ENCODE measurements around the gene CELA2B. TPM values are rescaled to one million over a fixed set of nuclear protein-coding genes. Genes with fewer than 3 reads are reported as not detected.

Gene CELA2B
- total and polyA plus RNA-seq, 2 of the 8 experiments (the other 6 are each of a cell fraction or from before 2014, with no cell fraction given), result not detected

GRCh38 chr1:15509586-15509985 lies 33.7 kb downstream of the CELA2B start:
- H3K9ac ChIP-seq (replicated peaks in 1 of 4; ENCODE audit: extremely low read depth in 1 of 4, low read depth in 3 of 4, low read length in 3 of 4), result no peak overlapping the region
- H3K79me1 ChIP-seq (ENCODE audit: low read depth, low read length), result no peaks in the 10 kb centered on the region; the same call in 1 of the 2 replicates
- no peaks in the 10 kb centered on the region for H3K23me2 ChIP-seq (ENCODE audit: low read depth, low read length)
- H3K4me3 ChIP-seq (ENCODE audit: extremely low read depth in 1 of 4, insufficient read depth in 2 of 4, low read depth in 3 of 4, low read length in 4 of 4), result no peak overlapping the region
- no peaks in the 10 kb centered on the region for H3K9me3 ChIP-seq (ENCODE audit: insufficient read depth in 2 of 2, low read depth in 1 of 2, low read length in 1 of 2)
- peak overlapping the region; percentile 15; the same call in 1 of the 2 replicates for H3K18ac ChIP-seq (ENCODE audit: extremely low read depth, low read length)
- H2AK5ac ChIP-seq (ENCODE audit: low read depth, low read length), result no peak overlapping the region
- peak overlapping the region; percentile 7; the same call in 1 of the 2 replicates for H3K27ac ChIP-seq (ENCODE audit: low read depth, low read length)
- H2BK5ac ChIP-seq (ENCODE audit: low read depth, low read length), result peak overlapping the region; percentile 71; the same call in 1 of the 2 replicates
- H3K23ac ChIP-seq (ENCODE audit: insufficient read length), result no peak overlapping the region
- H4K20me1 ChIP-seq (replicated peaks in 1 of 2; ENCODE audit: control insufficient read depth in 1 of 2, insufficient read depth in 2 of 2, low read length in 2 of 2), result no peaks in the 10 kb centered on the region
- 52% methylated on average over 7 of the region's 7 CpGs; no CpG with 5 or more reads in 1 of the 2 experiments for WGBS, 2 experiments (ENCODE audit: extremely low coverage in 1 of 2, insufficient coverage in 1 of 2, insufficient read length in 1 of 2, insufficient replicate concordance in 2 of 2, low coverage in 1 of 2, low lambda C conversion rate in 2 of 2, missing lambda C conversion rate in 1 of 2)
- peak overlapping the region; percentile 37 to 41 for H3K4me2 ChIP-seq (ENCODE audit: insufficient read depth in 1 of 2, low read depth in 2 of 2, low read length in 2 of 2)
- H2BK20ac ChIP-seq (ENCODE audit: low read length), result 0 out of 2 replicates have a peak overlapping the region, but pooled peaks have one; percentile 80
- no peak overlapping the region for H4K8ac ChIP-seq (ENCODE audit: extremely low read depth, insufficient read depth, low read length)
- H4K91ac ChIP-seq (replicated peaks; ENCODE audit: insufficient read length, low read length), result no peak overlapping the region
- H2BK120ac ChIP-seq (replicated peaks; ENCODE audit: low read depth, low read length), result no peak overlapping the region
- H2BK15ac ChIP-seq (ENCODE audit: low read length), result no peak overlapping the region
- H3K27me3 ChIP-seq (replicated peaks in 1 of 4; ENCODE audit: control insufficient read depth in 3 of 4, extremely low read depth in 1 of 4, insufficient read depth in 3 of 4, low read length in 3 of 4), result no peaks in the 10 kb centered on the region
- H3K56ac ChIP-seq (replicated peaks; ENCODE audit: insufficient read length, low read depth, low read length), result no peak overlapping the region
- H3K14ac ChIP-seq (ENCODE audit: insufficient read length), result no peak overlapping the region
- no peak overlapping the region for H2AFZ ChIP-seq (ENCODE audit: low read length)
- DNase-seq (ENCODE audit: low read depth in 1 of 2, low spot score in 2 of 2) (no peak), FAIRE-seq (no peak)
- ChIA-PET POLR2A (ENCODE audit: partially characterized antibody) (interaction anchor here (0.6 to 1.9 kb wide), 4 partner anchors 10 to 652 kb away, joined by 3 to 7 read pairs (median 4); partner anchors contain the start of gene DNAJC16), CTCF (ENCODE audit: partially characterized antibody) (interaction anchor here (0.7 kb wide), 1 partner anchor 827 kb away, joined by 3 read pairs; no protein-coding TSS in a partner anchor)
- H3K36me3 ChIP-seq (ENCODE audit: control insufficient read depth in 2 of 4, insufficient read depth in 4 of 4, low read length in 3 of 4), result peaks cover 0 to 6% (median 0%) of the 10 kb centered on the region in 4 experiments; a peak in 3 of 8 replicates
- no peak overlapping the region for H3K4ac ChIP-seq (replicated peaks; ENCODE audit: insufficient read length, low read depth, low read length)
- H2BK12ac ChIP-seq (ENCODE audit: low read depth, low read length), result no peak overlapping the region
- no peak overlapping the region for H4K5ac ChIP-seq (ENCODE audit: insufficient read length, low read depth, low read length)
- peaks cover 0 to 9% of the 10 kb centered on the region in 2 experiments; a peak in 1 of 4 replicates for H3K79me2 ChIP-seq (ENCODE audit: control insufficient read depth in 1 of 2, insufficient read depth in 2 of 2, low read length in 2 of 2)
- peaks cover 13 to 31% (median 23%) of the 10 kb centered on the region in 4 experiments for H3K4me1 ChIP-seq (replicated peaks in 1 of 4; ENCODE audit: control insufficient read depth in 3 of 4, insufficient read depth in 4 of 4, low read length in 3 of 4)

Measured in H1 (cell line).